AML-193 (cell line): ENCODE results near the gene DNAJC16.
"Not testable (repeated sequence)": the region's sequence is repeated elsewhere in the genome, so short reads cannot be mapped to it uniquely, and the experiment has no call there.

Source experiments
- DNase-seq, 2 experiments: peaks; one replicate each; lab custom pipeline; 2025; lab: John Stamatoyannopoulos, UW

Gene DNAJC16

DNA sequence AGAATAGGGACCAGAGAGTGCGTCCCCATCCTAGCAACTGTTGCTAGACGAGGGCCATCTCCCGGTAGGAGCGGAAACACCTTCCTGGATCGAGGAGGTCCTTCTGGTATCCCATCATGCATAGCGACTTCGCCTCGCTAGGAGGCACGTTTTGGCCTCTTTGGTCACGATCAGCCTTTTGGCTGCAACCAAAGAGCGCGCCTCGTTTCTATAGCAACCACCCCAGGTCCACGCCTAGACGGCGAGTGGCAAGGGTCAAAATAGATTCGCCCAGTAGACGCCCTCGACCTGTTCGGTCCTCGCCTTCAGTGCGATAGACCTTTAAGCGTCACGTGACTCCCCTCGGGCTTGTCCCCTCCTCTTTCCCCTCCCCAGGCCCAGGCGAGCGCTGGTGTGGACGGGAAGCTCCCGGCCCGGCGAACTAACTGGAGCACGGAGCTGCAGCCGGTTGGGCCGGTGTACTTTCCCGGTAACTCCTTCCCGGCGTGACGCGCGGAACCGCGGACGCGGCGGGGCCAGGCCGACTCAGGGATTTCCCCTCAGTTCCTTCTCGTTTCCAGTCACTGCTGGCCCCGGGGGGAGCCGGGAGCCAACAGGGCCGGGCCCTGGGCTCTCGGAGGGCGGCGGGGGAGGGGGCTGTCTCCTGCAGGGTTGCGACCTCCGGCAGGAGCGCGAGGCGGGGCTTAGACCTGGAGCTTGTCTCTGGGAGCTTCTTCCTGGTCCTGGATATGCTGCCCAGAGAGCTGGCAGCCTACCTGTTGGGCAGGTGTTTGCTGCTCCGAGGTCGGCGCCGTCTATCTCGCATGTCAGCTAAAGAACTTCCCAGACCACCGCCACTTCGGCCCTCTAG is at the start of gene DNAJC16:
Gene DNAJC16 (plus strand): TSS at position 359 of the 850 bp plus-strand sequence. CDS start 2,258 bp downstream, outside the sequence.
- DNase-seq, result peak; percentile 99

GRCh38 chr1:15476927-15477326 is 49.7 kb upstream of the DNAJC16 start:
- no peak for DNase-seq

- DNase-seq, result no peak
These were observed 48.9 kb upstream of the DNAJC16 start for GRCh38 chr1:15477646-15478212.

- DNase-seq, result no peak
These were observed 46.8 kb upstream of the DNAJC16 start for GRCh38 chr1:15479654-15480347.

DNA sequence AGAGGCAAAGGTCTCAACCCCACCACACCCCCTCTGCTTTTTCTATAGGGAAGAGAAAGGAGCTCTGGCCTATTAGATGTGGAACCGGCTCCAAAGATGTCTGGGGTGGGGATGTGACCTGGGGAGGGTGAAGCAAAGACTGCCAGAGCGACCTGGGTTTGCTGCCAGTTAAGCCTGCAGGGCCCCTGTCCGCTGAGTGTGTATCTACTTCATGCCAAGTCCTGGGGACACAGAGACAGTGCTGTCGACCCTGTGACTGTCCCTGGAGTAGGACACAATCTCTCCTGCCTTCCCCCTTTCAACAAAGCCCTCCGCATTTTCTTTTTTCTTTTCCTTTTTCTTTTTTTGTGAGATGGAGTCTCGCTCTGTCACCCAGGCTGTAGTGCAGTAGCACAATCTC is 44.2 kb upstream of the DNAJC16 start:
- DNase-seq, result not testable (repeated sequence)

- not testable (repeated sequence) for DNase-seq
These were observed 43.6 kb upstream of the DNAJC16 start for GRCh38 chr1:15482983-15483543.

GRCh38 chr1:15483971-15484370 is 42.7 kb upstream of the DNAJC16 start:
- no peak for DNase-seq

DNA sequence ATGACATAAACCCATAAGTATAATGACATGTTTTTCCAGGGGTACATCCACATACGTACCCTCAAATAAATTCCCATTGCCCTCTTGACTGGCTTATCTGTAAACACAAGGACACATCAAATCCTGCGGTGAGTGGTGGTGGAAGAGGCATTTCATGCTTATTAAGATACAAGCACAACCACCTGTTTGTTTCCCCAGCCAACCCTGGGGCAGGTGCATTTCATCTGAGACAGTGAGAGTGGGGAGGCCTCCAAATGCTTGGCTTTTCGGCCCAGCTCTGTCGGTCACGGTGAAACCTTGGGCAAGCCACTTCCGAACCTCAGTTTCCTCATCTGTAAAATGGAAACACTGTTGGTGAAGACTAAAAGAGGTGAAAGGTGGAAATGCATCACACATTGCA is 42.2 kb upstream of the DNAJC16 start:
- not testable (repeated sequence) for DNase-seq

DNA sequence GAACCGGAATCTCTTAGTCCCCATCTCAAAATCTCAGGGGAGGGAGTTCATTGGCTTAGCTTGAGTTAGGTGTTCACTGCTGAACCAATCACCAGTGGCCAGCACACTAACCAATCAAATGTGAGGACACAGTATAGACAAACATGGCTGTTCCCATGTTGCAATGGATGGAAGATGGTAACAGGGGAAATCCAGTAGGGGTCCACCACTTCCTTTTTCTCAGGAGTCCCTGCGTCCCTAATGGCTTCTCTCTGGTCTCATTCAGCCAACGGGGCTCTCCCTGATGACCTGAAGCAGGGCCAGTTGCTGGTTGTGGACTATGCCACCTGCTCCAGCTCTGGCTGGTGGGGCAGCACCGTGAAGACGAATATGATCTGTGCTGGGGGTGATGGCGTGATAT is 41.0 kb upstream of the DNAJC16 start:
- no peak for DNase-seq

DNA sequence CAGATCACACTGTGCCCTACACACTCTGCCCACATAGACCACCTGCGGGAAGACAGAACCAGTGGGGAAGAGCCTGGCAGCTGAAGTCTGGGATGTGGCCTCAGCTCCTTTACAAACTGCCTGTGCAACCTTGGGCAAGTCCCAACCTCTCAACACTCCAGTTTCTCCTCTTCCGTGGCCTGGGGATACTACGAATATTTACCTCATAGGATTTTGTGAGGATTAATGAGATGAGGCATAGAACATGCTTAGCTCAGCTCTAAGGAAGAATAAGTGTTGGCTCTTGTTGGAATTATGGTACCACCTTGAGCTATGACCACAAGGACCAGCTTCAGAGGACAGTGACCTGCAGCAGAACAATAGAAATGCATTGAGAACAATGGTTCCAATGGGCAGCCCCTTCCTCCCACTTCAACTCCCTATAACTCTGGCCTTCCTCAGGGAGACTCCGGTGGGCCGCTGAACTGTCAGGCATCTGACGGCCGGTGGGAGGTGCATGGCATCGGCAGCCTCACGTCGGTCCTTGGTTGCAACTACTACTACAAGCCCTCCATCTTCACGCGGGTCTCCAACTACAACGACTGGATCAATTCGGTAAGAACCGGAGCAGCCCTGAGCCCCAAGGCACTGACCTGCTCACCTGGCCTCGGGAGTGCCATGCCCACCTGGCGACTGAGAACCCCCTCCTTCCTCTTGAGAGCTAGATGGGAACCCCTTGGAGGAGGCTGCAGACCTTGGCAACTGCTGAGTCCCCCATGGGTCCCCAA is 39.6 kb upstream of the DNAJC16 start:
- not testable (repeated sequence) for DNase-seq

DNA sequence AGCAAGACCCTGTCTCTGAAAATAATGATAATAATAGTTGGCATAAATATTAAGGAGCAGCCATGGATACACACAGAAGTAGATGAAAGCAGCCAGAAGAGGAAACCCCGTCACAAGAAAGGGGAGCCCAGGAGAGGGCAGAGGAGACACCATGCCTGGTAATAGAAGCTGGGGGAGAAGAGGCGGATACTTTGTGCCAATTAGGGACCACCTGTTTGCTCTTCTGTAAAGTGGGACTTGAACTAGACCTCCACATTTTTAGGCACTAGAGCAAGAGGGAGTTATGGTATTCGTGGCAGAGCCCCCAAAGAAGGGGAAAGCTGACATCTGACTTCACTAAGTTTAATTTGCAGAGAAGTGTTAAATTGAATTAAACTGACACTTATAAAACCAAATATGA is 38.3 kb upstream of the DNAJC16 start:
- DNase-seq, result no peak

DNA sequence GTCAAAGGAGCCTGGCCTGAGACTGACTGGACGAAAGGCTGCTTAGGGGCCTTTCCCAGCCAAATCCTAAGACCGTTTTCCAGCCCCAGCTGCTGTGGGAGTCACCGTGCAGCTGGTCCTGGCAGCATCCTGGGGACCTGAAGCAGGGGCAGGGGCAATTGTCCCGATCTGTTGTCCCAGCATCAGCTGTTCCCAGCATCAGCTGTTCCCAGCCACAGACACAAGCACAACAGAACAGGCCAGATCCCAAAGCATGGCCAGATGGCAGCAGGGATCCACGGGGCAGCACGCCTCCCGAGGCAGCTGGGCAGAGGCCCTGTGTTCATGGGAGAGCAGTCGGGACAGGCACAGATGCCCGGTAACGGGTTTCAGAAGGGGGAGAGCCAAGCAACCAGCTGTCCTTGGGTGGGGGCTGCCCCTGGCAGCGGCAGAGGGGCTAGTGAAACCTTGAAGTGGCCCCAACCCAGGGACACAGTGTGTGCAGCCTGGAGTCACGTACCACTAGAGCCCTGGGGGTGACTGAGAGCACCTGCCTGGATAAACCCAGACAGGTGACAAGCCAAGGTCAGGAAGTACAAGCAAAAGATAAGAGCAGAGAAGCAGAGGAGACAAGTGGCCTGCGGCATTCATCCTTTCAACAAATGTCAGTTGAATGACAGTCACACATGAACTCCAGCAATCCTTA is 37.5 kb upstream of the DNAJC16 start:
- no peak for DNase-seq

- DNase-seq, result not testable (repeated sequence)
These were observed 35.6 kb upstream of the DNAJC16 start for GRCh38 chr1:15491010-15491409.

DNA sequence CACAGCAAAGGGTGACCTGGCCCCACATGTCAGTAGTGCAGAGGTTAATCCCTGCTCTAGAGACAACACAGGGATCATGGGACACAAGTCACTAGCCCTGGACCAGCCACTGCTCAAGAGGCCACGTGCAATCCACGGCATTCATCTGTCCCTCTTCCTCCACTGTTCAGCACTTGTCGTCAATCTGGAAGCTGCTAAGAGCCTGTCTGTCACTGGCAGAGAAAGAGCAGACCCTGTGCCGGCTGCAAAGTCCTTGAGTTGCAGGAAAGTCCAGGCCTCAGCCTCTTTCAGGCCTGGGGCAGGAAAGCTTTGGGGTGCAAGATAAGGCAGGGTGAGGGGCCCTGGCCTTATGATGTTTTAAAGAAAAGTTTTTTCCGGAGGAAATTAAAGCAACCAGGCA is 34.1 kb upstream of the DNAJC16 start:
- DNase-seq, result no peak

DNA sequence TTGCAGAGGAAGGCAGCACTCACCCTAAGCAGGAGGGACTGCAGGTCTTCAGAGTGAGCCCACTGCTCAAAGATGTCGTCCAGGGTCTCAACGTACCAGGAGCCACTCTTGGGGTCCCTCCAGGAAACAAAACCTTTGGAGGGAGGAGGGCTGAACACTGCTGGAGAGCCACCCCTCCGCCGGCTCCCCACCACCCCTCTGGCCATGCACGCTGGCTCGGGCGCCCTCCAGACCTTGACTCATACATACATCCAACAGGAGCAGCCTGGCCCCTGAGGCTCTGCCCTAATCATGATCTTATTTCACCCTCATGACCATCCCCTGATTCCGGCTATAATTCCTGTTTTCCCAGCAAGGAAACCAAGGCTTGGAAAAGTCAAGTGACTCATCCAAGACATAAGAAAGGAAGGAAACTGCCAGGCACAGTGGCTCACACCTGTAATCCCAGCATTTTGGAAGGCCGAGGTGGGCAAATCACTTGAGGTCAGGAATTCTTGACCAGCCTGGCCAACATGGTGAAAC is 32.7 kb upstream of the DNAJC16 start:
- DNase-seq, result no peak

GRCh38 chr1:15500184-15501178 is 26.2 kb upstream of the DNAJC16 start:
- DNase-seq, result no peak

- peak; percentile 14 to 52 for DNase-seq
These were observed 25.2 kb upstream of the DNAJC16 start for GRCh38 chr1:15501208-15502032.

DNA sequence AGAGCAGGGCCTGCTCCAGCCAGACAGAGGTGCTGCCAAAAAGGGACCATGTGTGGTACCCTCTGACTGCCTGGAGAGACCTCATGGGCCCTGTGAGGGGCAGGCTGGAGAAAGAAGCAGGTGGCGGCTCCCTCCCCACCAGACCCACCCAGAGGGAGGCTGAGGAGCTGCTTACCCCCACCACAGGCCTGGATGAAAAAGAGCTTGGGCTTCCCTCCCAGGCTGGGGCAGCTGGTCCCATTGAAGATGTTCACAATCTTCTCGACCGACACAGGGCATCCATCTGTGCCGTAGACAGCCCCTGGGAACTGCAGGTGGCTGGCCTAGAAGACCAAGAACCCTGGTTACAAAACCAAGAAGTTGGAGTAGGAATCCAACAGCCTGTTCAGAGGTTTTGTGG is 22.2 kb upstream of the DNAJC16 start:
- DNase-seq, result no peak

DNA sequence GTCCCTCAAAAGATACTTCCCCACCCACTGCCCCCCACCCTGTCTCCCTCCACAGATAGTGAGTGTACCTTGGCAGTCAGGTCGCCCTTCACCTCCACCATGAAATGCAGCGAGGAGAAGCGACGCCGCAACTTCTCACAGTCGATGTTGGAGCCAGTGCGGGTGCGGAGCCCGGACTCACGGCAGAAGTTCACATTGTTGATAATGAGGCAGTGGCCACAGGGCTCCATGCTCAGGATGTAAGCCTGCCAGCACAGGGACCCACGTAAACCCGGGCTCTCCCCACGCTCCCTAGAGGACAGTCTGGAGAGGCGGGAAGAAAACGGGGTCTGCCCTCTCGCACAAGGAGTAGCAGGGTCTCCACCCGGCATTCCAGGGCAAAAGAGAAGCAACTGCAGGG is 19.8 kb upstream of the DNAJC16 start:
- DNase-seq, result no peak
